Esophagus squamous epithelium (tissue), 4 donors: ENCODE measurements around the gene XCR1.

Experiments
- CTCF ChIP-seq, 6 experiments: fragments of 450-650 bp in 4 of 6; fragments of 200-600 bp in 2 of 6; sonication (generic) in 2 of 6; IDR thresholded peaks; one replicate each; pipeline ENCODE4 v1.5.1; 2016 to 2019; ENCODE audit warnings: antibody characterized with exemption in 6 of 6, mild to moderate bottlenecking in 4 of 6, moderate library complexity in 4 of 6
- POLR2A ChIP-seq, 4 donors: fragments of 450-650 bp; IDR thresholded peaks; one replicate each; pipeline ENCODE4 v1.6.1; 2017; ENCODE audit warnings: antibody characterized with exemption in 4 of 4, mild to moderate bottlenecking in 4 of 4, moderate library complexity in 3 of 4

GRCh38 chr3:46007280-46007679, 20.0 kb downstream of the XCR1 start:
- TF ChIP-seq CTCF (IDR thresholded peaks at IDR 0.05) (no peak), POLR2A (IDR thresholded peaks at IDR 0.05) (no peak)
